ENCODE results near the gene FRA10AC1. TPM values are rescaled to one million over a fixed set of nuclear protein-coding genes. Genes with fewer than 3 reads are reported as not detected.

The FRA10AC1 gene
- total and polyA plus RNA-seq, 10 of the 15 experiments (the other 5 are each of a cell fraction or from before 2014, with no cell fraction given) = 5.3 to 18.1 (median 9.9) TPM

DNA sequence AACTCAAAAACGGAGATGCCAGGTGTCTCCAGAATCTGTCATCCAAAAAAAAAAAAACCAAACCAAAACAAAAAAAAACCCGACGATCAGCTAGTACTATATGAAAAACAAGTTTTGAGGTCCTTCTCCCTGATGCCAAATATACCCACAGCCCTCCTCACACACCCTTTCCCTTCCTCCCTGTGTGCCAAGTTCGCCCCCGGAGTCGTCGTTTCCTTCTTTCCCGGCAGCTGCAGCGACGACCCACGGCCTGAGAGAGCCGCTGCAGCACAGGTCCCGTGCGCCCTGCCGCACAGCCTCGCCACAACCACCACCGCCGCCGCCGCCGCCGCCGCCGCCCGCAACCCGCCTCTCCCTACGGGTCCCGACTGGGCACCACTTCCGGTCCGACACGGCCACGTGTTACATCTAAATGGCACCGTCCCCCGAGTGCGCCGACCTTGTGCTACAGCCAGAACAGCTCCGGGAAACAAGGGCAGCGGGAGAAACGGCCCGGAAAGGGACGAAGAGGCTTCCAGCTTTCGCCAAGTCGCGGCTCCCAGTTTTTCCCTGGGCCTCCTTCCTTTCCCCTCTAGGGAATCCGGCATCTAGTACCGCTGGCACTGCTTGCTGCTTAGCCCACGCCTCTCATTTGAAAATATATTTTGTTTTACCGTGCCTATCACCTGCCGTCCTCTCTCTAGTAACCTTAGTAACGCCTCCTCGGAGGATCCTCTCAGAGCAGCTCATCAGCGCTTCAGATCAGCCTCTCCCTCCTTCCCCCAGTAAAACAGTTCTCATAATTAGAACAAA lies at the start of gene FRA10AC1 (continued):
- TF ChIP-seq, protein P1, sequence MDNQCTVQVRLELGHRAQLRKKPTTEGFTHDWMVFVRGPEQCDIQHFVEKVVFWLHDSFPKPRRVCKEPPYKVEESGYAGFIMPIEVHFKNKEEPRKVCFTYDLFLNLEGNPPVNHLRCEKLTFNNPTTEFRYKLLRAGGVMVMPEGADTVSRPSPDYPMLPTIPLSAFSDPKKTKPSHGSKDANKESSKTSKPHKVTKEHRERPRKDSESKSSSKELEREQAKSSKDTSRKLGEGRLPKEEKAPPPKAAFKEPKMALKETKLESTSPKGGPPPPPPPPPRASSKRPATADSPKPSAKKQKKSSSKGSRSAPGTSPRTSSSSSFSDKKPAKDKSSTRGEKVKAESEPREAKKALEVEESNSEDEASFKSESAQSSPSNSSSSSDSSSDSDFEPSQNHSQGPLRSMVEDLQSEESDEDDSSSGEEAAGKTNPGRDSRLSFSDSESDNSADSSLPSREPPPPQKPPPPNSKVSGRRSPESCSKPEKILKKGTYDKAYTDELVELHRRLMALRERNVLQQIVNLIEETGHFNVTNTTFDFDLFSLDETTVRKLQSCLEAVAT (IDR thresholded peaks at IDR 0.05) = peak; percentile 93; the same call in 1 of the 2 replicates
- TF ChIP-seq, protein P2, sequence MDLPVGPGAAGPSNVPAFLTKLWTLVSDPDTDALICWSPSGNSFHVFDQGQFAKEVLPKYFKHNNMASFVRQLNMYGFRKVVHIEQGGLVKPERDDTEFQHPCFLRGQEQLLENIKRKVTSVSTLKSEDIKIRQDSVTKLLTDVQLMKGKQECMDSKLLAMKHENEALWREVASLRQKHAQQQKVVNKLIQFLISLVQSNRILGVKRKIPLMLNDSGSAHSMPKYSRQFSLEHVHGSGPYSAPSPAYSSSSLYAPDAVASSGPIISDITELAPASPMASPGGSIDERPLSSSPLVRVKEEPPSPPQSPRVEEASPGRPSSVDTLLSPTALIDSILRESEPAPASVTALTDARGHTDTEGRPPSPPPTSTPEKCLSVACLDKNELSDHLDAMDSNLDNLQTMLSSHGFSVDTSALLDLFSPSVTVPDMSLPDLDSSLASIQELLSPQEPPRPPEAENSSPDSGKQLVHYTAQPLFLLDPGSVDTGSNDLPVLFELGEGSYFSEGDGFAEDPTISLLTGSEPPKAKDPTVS (IDR thresholded peaks at IDR 0.05; ENCODE audit: low read depth, low read length) = 0 out of 2 replicates have a peak, but pooled peaks have one; percentile 51
- TF ChIP-seq YY1 (IDR thresholded peaks at IDR 0.05; ENCODE audit: low read depth, low read length) (peak; percentile 91), MYC (IDR thresholded peaks at IDR 0.05; ENCODE audit: insufficient read depth, insufficient read length, insufficient replicate concordance, low read length, severe bottlenecking) (no peak), EGR1 (IDR thresholded peaks at IDR 0.05; ENCODE audit: borderline replicate concordance in 1 of 2, low read depth in 2 of 2, low read length in 2 of 2) (peak; percentile 14 to 62; a peak in 1 of 3 replicates), PML (IDR thresholded peaks at IDR 0.05; ENCODE audit: low read length) (peak; percentile 88), SMAD1 (IDR thresholded peaks at IDR 0.05; ENCODE audit: low read depth, partially characterized antibody) (peak; percentile 39), ETV6 (conservative IDR thresholded peaks at IDR 0.05 in 1 of 2, IDR thresholded peaks at IDR 0.05 in 1 of 2; ENCODE audit: borderline replicate concordance in 1 of 2, low read depth in 1 of 2) (peak in 1 of 2 experiments; percentile 68; a peak in 1 of 4 replicates), BHLHE40 (IDR thresholded peaks at IDR 0.05; ENCODE audit: borderline replicate concordance in 1 of 2, low read depth in 2 of 2, low read length in 1 of 2) (peak; percentile 93 to 98)
- TF ChIP-seq, protein P3, sequence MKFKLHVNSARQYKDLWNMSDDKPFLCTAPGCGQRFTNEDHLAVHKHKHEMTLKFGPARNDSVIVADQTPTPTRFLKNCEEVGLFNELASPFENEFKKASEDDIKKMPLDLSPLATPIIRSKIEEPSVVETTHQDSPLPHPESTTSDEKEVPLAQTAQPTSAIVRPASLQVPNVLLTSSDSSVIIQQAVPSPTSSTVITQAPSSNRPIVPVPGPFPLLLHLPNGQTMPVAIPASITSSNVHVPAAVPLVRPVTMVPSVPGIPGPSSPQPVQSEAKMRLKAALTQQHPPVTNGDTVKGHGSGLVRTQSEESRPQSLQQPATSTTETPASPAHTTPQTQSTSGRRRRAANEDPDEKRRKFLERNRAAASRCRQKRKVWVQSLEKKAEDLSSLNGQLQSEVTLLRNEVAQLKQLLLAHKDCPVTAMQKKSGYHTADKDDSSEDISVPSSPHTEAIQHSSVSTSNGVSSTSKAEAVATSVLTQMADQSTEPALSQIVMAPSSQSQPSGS (IDR thresholded peaks at IDR 0.05; ENCODE audit: low read length) = no peak
- TF ChIP-seq, protein P4, sequence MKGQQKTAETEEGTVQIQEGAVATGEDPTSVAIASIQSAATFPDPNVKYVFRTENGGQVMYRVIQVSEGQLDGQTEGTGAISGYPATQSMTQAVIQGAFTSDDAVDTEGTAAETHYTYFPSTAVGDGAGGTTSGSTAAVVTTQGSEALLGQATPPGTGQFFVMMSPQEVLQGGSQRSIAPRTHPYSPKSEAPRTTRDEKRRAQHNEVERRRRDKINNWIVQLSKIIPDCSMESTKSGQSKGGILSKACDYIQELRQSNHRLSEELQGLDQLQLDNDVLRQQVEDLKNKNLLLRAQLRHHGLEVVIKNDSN (IDR thresholded peaks at IDR 0.05; ENCODE audit: borderline replicate concordance, extremely low read length, insufficient read depth, low read depth, low read length) = peak; percentile 66
- TF ChIP-seq, protein P5, sequence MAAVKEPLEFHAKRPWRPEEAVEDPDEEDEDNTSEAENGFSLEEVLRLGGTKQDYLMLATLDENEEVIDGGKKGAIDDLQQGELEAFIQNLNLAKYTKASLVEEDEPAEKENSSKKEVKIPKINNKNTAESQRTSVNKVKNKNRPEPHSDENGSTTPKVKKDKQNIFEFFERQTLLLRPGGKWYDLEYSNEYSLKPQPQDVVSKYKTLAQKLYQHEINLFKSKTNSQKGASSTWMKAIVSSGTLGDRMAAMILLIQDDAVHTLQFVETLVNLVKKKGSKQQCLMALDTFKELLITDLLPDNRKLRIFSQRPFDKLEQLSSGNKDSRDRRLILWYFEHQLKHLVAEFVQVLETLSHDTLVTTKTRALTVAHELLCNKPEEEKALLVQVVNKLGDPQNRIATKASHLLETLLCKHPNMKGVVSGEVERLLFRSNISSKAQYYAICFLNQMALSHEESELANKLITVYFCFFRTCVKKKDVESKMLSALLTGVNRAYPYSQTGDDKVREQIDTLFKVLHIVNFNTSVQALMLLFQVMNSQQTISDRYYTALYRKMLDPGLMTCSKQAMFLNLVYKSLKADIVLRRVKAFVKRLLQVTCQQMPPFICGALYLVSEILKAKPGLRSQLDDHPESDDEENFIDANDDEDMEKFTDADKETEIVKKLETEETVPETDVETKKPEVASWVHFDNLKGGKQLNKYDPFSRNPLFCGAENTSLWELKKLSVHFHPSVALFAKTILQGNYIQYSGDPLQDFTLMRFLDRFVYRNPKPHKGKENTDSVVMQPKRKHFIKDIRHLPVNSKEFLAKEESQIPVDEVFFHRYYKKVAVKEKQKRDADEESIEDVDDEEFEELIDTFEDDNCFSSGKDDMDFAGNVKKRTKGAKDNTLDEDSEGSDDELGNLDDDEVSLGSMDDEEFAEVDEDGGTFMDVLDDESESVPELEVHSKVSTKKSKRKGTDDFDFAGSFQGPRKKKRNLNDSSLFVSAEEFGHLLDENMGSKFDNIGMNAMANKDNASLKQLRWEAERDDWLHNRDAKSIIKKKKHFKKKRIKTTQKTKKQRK (IDR thresholded peaks at IDR 0.05; ENCODE audit: low read depth, low read length) = no peak
- TF ChIP-seq, protein P6, sequence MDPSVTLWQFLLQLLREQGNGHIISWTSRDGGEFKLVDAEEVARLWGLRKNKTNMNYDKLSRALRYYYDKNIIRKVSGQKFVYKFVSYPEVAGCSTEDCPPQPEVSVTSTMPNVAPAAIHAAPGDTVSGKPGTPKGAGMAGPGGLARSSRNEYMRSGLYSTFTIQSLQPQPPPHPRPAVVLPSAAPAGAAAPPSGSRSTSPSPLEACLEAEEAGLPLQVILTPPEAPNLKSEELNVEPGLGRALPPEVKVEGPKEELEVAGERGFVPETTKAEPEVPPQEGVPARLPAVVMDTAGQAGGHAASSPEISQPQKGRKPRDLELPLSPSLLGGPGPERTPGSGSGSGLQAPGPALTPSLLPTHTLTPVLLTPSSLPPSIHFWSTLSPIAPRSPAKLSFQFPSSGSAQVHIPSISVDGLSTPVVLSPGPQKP (IDR thresholded peaks at IDR 0.05; ENCODE audit: low read depth, low read length) = peak; percentile 95
